ENCODE measurements around the gene PTMS. TPM values are rescaled to one million over a fixed set of nuclear protein-coding genes. Genes with fewer than 3 reads are reported as not detected.
A peak's percentile ranks its signal among the peaks of the same experiment; 100 is the strongest.

Gene PTMS
- total RNA-seq, 1 experiment from 2014 or later, result 422 TPM

DNA sequence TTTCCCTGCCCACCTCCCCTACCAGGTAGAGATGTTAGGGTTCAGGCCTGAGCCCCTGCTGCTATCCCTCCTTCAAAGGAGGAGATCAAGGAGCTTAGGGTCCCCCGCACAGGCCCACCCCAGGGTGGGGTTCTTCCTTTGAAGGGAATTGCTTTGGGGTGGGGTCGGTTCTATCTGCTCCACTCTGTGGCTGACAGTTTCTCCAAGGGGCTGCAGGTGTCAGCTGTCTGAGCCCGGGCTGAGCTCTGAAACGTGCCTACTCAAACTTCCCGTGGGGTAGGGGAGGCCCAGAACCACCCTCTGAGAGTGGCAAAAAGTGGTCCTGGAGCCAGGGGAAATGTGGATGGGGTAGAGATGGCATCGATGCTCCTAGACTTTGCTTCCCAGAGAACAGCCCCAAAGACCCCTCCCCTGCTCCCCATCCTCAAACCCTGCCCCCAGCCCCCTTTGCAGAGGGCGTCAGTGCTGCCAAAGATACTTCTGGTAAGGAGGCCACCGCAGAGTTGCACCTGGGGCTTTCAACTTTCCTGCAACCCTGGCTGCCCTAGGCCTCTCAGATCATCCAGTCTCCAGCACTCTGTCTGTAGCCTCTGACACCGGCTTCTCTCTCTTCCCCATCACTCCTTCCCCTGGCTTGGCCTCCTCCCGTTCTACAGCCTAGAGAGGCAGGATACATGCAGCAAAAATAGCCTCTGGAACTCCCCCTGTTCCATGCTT lies 16.8 kb downstream of the PTMS start:
- Histone ChIP-seq H3K79me1 (ENCODE audit: insufficient read depth, low read depth, low read length, poor library complexity, severe bottlenecking) (no peaks in the 10 kb centered on the region), H2AK5ac (ENCODE audit: insufficient read length, low read length) (no peak overlapping the region), H3K27me3 (ENCODE audit: insufficient read depth, low read length) (no peaks in the 10 kb centered on the region), H3K14ac (ENCODE audit: insufficient read depth, low read length) (no peak overlapping the region), H3K4ac (ENCODE audit: low read depth, low read length) (no peak overlapping the region), H4K20me1 (ENCODE audit: control insufficient read depth, insufficient read depth, insufficient read length) (no peaks in the 10 kb centered on the region), H3K9ac (ENCODE audit: extremely low read depth, insufficient read length, low read length) (no peak overlapping the region), H2BK20ac (ENCODE audit: low read depth, low read length, poor library complexity, severe bottlenecking) (no peak overlapping the region), H4K8ac (replicated peaks; ENCODE audit: insufficient read length, low read depth, low read length) (no peak overlapping the region), H3K23ac (ENCODE audit: insufficient read length, low read depth, low read length) (no peak overlapping the region), H3K56ac (ENCODE audit: insufficient read length, low read depth, low read length) (no peak overlapping the region), H2AFZ (ENCODE audit: low read length) (no peak overlapping the region), H3K23me2 (ENCODE audit: insufficient read length, low read depth, low read length, poor library complexity, severe bottlenecking) (peaks cover 8% of the 10 kb centered on the region), H3K27ac (ENCODE audit: insufficient read length, low read depth, low read length) (no peak overlapping the region), H3K18ac (ENCODE audit: insufficient read length, low read depth, low read length) (no peak overlapping the region), H2BK15ac (ENCODE audit: low read depth, low read length) (no peak overlapping the region), H3K4me1 (ENCODE audit: insufficient read depth, low read length) (peaks cover 2% of the 10 kb centered on the region; the same call in 1 of the 2 replicates), H2BK12ac (ENCODE audit: insufficient read length, low read depth, low read length) (no peak overlapping the region), H4K91ac (ENCODE audit: insufficient read length, low read depth, low read length) (no peak overlapping the region), H3K9me3 (ENCODE audit: control insufficient read depth, low read depth, low read length) (no peaks in the 10 kb centered on the region), H2BK5ac (ENCODE audit: insufficient read length, low read length) (no peak overlapping the region), H2BK120ac (ENCODE audit: low read depth, low read length, poor library complexity, severe bottlenecking) (no peak overlapping the region), H3T11ph (ENCODE audit: low read length) (no peak overlapping the region), H3K79me2 (ENCODE audit: insufficient read depth, low read length) (no peaks in the 10 kb centered on the region), H3K4me2 (ENCODE audit: insufficient read depth, insufficient read length, low read length) (no peak overlapping the region), H4K5ac (ENCODE audit: insufficient read length, low read depth, low read length) (no peak overlapping the region)
- Mint-ChIP-seq H3K36me3 (ENCODE audit: insufficient read depth in 1 of 3, low read depth in 3 of 3) (no peaks in the 10 kb centered on the region), H3K9me3 (no peaks in the 10 kb centered on the region), H3K4me1 (peaks cover 30 to 34% of the 10 kb centered on the region in 2 experiments), H3K27me3 (ENCODE audit: low read depth) (peaks cover 15% of the 10 kb centered on the region), H3K4me3 (no peak overlapping the region), H3K27ac (peak overlapping the region in 1 of 3 experiments; percentile 68; a peak in 3 of 7 replicates)
- no peak for DNase-seq
- no CpG with 5 or more reads among the region's 10 CpGs for WGBS (ENCODE audit: extremely low coverage, insufficient read length, low lambda C conversion rate)
- TF ChIP-seq, protein P1, sequence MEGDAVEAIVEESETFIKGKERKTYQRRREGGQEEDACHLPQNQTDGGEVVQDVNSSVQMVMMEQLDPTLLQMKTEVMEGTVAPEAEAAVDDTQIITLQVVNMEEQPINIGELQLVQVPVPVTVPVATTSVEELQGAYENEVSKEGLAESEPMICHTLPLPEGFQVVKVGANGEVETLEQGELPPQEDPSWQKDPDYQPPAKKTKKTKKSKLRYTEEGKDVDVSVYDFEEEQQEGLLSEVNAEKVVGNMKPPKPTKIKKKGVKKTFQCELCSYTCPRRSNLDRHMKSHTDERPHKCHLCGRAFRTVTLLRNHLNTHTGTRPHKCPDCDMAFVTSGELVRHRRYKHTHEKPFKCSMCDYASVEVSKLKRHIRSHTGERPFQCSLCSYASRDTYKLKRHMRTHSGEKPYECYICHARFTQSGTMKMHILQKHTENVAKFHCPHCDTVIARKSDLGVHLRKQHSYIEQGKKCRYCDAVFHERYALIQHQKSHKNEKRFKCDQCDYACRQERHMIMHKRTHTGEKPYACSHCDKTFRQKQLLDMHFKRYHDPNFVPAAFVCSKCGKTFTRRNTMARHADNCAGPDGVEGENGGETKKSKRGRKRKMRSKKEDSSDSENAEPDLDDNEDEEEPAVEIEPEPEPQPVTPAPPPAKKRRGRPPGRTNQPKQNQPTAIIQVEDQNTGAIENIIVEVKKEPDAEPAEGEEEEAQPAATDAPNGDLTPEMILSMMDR (conservative IDR thresholded peaks at IDR 0.05), result no peak
